Sigmoid colon (tissue), 3 donors: ENCODE data around the gene PRICKLE2.

Source experiments
- CTCF ChIP-seq, 4 experiments: fragments of 450-650 bp in 3 of 4; fragments of 200-600 bp in 1 of 4; IDR thresholded peaks; one replicate each; pipeline ENCODE4 v1.5.1; 2016 to 2019; ENCODE audit warnings: antibody characterized with exemption in 4 of 4, mild to moderate bottlenecking in 3 of 4, moderate library complexity in 2 of 4
- POLR2A ChIP-seq, 2 donors: fragments of 450-650 bp; IDR thresholded peaks; one replicate each; pipeline ENCODE4 v1.6.1; 2016; ENCODE audit warnings: antibody characterized with exemption in 2 of 2, mild to moderate bottlenecking in 2 of 2, moderate library complexity in 2 of 2

GRCh38 chr3:64079369-64080150 lies 145.7 kb downstream of the PRICKLE2 start:
- TF ChIP-seq CTCF (IDR thresholded peaks at IDR 0.05) = no peak
- TF ChIP-seq POLR2A (IDR thresholded peaks at IDR 0.05) = no peak
